HEK293 (cell line): ENCODE results near the gene UBASH3B.

Source experiments
- KLF1 ChIP-seq: fragments of 450-650 bp; formaldehyde crosslinking; IDR thresholded peaks from 2 replicates; pipeline ENCODE4 v1.5.1; 2016; ENCODE audit warnings: missing biosample characterization, missing genetic modification characterization
- SP2 ChIP-seq: fragments of 450-650 bp; formaldehyde crosslinking; IDR thresholded peaks from 2 replicates; pipeline ENCODE4 v1.5.1; 2016; ENCODE audit warnings: missing biosample characterization, missing genetic modification characterization
- TCF7L2 ChIP-seq: IDR thresholded peaks from 2 replicates; pipeline ENCODE4 v1.6.1; 2011; ENCODE audit warnings: low read depth, mild to moderate bottlenecking, inconsistent platforms, low read length, moderate library complexity, borderline replicate concordance
- ZBTB8A ChIP-seq: fragments of 450-650 bp; formaldehyde crosslinking; IDR thresholded peaks from 2 replicates; pipeline ENCODE4 v1.5.1; 2016; ENCODE audit warnings: missing biosample characterization, missing genetic modification characterization
- ZNF292 ChIP-seq: fragments of 450-650 bp; formaldehyde crosslinking; IDR thresholded peaks from 2 replicates; pipeline ENCODE4 v1.5.1; 2016; ENCODE audit warnings: low read depth, missing biosample characterization, missing genetic modification characterization, borderline replicate concordance
- ZNF792 ChIP-seq: fragments of 450-650 bp; formaldehyde crosslinking; IDR thresholded peaks from 2 replicates; pipeline ENCODE4 v1.5.1; 2016; ENCODE audit warnings: missing biosample characterization, missing genetic modification characterization
- TF ChIP-seq, protein P1 (sequence below): fragments of 450-650 bp; formaldehyde crosslinking; IDR thresholded peaks from 2 replicates; pipeline ENCODE4 v1.5.1; 2016; ENCODE audit warnings: missing biosample characterization, missing genetic modification characterization
- TF ChIP-seq, protein P2 (sequence below): sonication (generic); formaldehyde crosslinking; IDR thresholded peaks from 2 replicates; pipeline ENCODE4 v1.8.1; 2022; ENCODE audit warnings: mild to moderate bottlenecking, moderate library complexity, missing genetic modification reagents
- TF ChIP-seq, protein P3 (sequence below): fragments of 450-650 bp; formaldehyde crosslinking; IDR thresholded peaks from 2 replicates; pipeline ENCODE4 v1.5.1; 2016; ENCODE audit warnings: missing biosample characterization, missing genetic modification characterization

DNA sequence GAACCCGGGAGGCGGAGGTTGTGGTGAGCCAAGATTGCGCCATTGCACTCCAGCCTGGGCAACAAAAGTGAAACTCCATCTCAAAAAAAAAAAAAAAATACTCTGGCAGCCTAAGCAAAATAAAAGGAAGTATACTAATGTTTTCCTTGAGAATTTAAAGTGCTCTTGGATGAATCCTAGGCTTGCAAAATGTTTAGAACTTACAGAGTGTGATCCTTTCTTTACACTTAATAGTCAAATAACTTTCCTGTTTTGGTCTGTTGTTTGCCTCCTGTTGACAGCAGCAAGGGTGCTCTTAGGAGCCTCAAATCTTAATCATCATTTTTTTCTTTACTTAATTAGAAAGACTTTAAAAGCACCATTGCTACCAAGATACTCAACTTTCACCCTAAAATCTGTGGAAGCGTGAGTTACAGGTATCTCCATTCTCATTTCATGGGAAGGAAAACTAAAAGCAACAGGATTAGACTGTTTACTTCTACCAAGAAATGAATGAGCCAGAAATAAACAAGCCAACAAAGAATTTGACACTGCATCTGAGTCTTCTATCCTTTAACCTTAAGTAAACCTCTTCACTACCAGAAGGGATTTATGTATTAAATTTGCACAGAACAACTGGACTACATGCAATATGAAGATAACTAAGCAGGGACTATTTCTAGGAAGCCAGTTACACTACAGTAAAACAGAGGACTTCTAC is 144.0 kb downstream of the UBASH3B start:
- TF ChIP-seq SP2 (tag by site-specific recombination) (no peak), ZNF792 (no peak), KLF1 (tag by site-specific recombination) (no peak), ZBTB8A (tag by site-specific recombination) (no peak), ZNF292 (tag by site-specific recombination) (no peak), TCF7L2 (no peak)
- TF ChIP-seq, protein P1, sequence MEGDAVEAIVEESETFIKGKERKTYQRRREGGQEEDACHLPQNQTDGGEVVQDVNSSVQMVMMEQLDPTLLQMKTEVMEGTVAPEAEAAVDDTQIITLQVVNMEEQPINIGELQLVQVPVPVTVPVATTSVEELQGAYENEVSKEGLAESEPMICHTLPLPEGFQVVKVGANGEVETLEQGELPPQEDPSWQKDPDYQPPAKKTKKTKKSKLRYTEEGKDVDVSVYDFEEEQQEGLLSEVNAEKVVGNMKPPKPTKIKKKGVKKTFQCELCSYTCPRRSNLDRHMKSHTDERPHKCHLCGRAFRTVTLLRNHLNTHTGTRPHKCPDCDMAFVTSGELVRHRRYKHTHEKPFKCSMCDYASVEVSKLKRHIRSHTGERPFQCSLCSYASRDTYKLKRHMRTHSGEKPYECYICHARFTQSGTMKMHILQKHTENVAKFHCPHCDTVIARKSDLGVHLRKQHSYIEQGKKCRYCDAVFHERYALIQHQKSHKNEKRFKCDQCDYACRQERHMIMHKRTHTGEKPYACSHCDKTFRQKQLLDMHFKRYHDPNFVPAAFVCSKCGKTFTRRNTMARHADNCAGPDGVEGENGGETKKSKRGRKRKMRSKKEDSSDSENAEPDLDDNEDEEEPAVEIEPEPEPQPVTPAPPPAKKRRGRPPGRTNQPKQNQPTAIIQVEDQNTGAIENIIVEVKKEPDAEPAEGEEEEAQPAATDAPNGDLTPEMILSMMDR (tag by site-specific recombination): no peak
- TF ChIP-seq, protein P2, sequence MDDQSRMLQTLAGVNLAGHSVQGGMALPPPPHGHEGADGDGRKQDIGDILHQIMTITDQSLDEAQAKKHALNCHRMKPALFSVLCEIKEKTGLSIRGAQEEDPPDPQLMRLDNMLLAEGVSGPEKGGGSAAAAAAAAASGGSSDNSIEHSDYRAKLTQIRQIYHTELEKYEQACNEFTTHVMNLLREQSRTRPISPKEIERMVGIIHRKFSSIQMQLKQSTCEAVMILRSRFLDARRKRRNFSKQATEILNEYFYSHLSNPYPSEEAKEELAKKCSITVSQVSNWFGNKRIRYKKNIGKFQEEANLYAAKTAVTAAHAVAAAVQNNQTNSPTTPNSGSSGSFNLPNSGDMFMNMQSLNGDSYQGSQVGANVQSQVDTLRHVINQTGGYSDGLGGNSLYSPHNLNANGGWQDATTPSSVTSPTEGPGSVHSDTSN (CRISPR knock-in tag): no peak
- TF ChIP-seq, protein P3, sequence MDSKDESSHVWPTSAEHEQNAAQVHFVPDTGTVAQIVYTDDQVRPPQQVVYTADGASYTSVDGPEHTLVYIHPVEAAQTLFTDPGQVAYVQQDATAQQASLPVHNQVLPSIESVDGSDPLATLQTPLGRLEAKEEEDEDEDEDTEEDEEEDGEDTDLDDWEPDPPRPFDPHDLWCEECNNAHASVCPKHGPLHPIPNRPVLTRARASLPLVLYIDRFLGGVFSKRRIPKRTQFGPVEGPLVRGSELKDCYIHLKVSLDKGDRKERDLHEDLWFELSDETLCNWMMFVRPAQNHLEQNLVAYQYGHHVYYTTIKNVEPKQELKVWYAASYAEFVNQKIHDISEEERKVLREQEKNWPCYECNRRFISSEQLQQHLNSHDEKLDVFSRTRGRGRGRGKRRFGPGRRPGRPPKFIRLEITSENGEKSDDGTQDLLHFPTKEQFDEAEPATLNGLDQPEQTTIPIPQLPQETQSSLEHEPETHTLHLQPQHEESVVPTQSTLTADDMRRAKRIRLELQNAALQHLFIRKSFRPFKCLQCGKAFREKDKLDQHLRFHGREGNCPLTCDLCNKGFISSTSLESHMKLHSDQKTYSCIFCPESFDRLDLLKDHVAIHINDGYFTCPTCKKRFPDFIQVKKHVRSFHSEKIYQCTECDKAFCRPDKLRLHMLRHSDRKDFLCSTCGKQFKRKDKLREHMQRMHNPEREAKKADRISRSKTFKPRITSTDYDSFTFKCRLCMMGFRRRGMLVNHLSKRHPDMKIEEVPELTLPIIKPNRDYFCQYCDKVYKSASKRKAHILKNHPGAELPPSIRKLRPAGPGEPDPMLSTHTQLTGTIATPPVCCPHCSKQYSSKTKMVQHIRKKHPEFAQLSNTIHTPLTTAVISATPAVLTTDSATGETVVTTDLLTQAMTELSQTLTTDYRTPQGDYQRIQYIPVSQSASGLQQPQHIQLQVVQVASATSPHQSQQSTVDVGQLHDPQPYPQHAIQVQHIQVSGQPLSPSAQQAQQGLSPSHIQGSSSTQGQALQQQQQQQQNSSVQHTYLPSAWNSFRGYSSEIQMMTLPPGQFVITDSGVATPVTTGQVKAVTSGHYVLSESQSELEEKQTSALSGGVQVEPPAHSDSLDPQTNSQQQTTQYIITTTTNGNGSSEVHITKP (tag by site-specific recombination): no peak
